ENCODE measurements around the gene ATAD3C. TPM values are rescaled to one million over a fixed set of nuclear protein-coding genes. Genes with fewer than 3 reads are reported as not detected.

The ATAD3C gene
- under 0.01 TPM in 1 of 2 replicates, not detected in the other for total RNA-seq

GRCh38 chr1:1449099-1449739, at the start of gene ATAD3C:
Gene ATAD3C (plus strand): TSS chr1:1449689. CDS start chr1:1450684, 995 bp downstream.

GRCh38 chr1:1406821-1407635, 42.5 kb upstream of the ATAD3C start, which contains the start of gene MRPL20:
Gene MRPL20 (minus strand): TSS chr1:1407293. CDS start chr1:1407217, 76 bp downstream.

GRCh38 chr1:1421147-1421906, 28.2 kb upstream of the ATAD3C start, which contains the start of gene ANKRD65:
Gene ANKRD65 (minus strand): TSS chr1:1421276. CDS start chr1:1421005, 271 bp downstream.

GRCh38 chr1:1435106-1435903, 14.2 kb upstream of the ATAD3C start, which contains the start of gene VWA1:
Gene VWA1 (plus strand): TSS chr1:1435690. CDS start chr1:1435749, 59 bp downstream.

GRCh38 chr1:1471389-1472052, 22.0 kb downstream of the ATAD3C start, which contains the start of gene ATAD3B:
Gene ATAD3B (plus strand): TSS chr1:1471765. CDS start chr1:1471885, 120 bp downstream.

GRCh38 chr1:1511533-1512285, 62.2 kb downstream of the ATAD3C start, which contains the start of gene ATAD3A:
Gene ATAD3A (plus strand): TSS chr1:1512162. CDS start chr1:1512269, 107 bp downstream.

Other genes with a start within 250 kb of the ATAD3C start
- not detected in 2 replicates for gene TNFRSF18, start 243.1 kb upstream of the ATAD3C start, total RNA-seq
- gene TNFRSF4, start 235.5 kb upstream of the ATAD3C start, total RNA-seq = not detected in 2 replicates
- gene SDF4, start 217.7 kb upstream of the ATAD3C start, total RNA-seq = 104 and 223 TPM in 2 replicates
- gene B3GALT6, start 217.5 kb upstream of the ATAD3C start, total RNA-seq = 34.4 and 38.5 TPM in 2 replicates
- gene C1QTNF12, start 203.0 kb upstream of the ATAD3C start, total RNA-seq = 0.44 and 1.3 TPM in 2 replicates
- 50.1 and 62.3 TPM in 2 replicates for gene UBE2J2, start 175.8 kb upstream of the ATAD3C start, total RNA-seq
- 0.57 and 1.3 TPM in 2 replicates for gene SCNN1D, start 169.3 kb upstream of the ATAD3C start, total RNA-seq
- gene ACAP3, start 141.8 kb upstream of the ATAD3C start, total RNA-seq = 37.2 and 53.4 TPM in 2 replicates
- gene PUSL1, start 141.1 kb upstream of the ATAD3C start, total RNA-seq = 23.0 and 37.4 TPM in 2 replicates
- gene INTS11, start 125.0 kb upstream of the ATAD3C start, total RNA-seq = 83.8 and 94.6 TPM in 2 replicates
- gene CPTP, start 124.9 kb upstream of the ATAD3C start, total RNA-seq = 20.8 and 28.1 TPM in 2 replicates
- gene TAS1R3, start 118.4 kb upstream of the ATAD3C start, total RNA-seq = 0.14 and 1.3 TPM in 2 replicates
- 56.5 and 159 TPM in 2 replicates for gene DVL1, start 100.3 kb upstream of the ATAD3C start, total RNA-seq
- gene MXRA8, start 91.1 kb upstream of the ATAD3C start, total RNA-seq = 342 and 367 TPM in 2 replicates
- 78.1 and 134 TPM in 2 replicates for gene AURKAIP1, start 74.5 kb upstream of the ATAD3C start, total RNA-seq
- 96.1 and 129 TPM in 2 replicates for gene CCNL2, start 50.4 kb upstream of the ATAD3C start, total RNA-seq
- 51.9 and 91.8 TPM in 2 replicates for gene MRPL20, start 42.4 kb upstream of the ATAD3C start, total RNA-seq
- under 0.01 and 0.14 TPM in 2 replicates for gene ANKRD65, start 28.4 kb upstream of the ATAD3C start, total RNA-seq
- gene VWA1, start 14.0 kb upstream of the ATAD3C start, total RNA-seq = 5.9 and 7.9 TPM in 2 replicates
- 26.9 and 34.1 TPM in 2 replicates for gene ATAD3B, start 22.1 kb downstream of the ATAD3C start, total RNA-seq
- gene ATAD3A, start 62.5 kb downstream of the ATAD3C start, total RNA-seq = 47.1 and 78.2 TPM in 2 replicates
- 4.4 and 4.8 TPM in 2 replicates for gene TMEM240, start 90.9 kb downstream of the ATAD3C start, total RNA-seq
- gene SSU72, start 125.2 kb downstream of the ATAD3C start, total RNA-seq = 91.5 and 111 TPM in 2 replicates
- 3.4 and 3.5 TPM in 2 replicates for gene FNDC10, start 150.4 kb downstream of the ATAD3C start, total RNA-seq
- gene MIB2, start 165.8 kb downstream of the ATAD3C start, total RNA-seq = 39.1 and 94.3 TPM in 2 replicates
- 8.4 and 12.9 TPM in 2 replicates for gene MMP23B, start 182.5 kb downstream of the ATAD3C start, total RNA-seq
- 9.2 and 9.8 TPM in 2 replicates for gene CDK11B, start 209.3 kb downstream of the ATAD3C start, total RNA-seq
- gene SLC35E2B, start 243.1 kb downstream of the ATAD3C start, total RNA-seq = 41.1 and 51.4 TPM in 2 replicates

Measured in placental pericyte (primary cell).